ENCODE data around the gene NOTCH1. TPM values are rescaled to one million over a fixed set of nuclear protein-coding genes. Genes with fewer than 3 reads are reported as not detected.
A peak's percentile ranks its signal among the peaks of the same experiment; 100 is the strongest.

The NOTCH1 gene
- total RNA-seq, 1 experiment from 2014 or later, result 37.2 TPM

DNA sequence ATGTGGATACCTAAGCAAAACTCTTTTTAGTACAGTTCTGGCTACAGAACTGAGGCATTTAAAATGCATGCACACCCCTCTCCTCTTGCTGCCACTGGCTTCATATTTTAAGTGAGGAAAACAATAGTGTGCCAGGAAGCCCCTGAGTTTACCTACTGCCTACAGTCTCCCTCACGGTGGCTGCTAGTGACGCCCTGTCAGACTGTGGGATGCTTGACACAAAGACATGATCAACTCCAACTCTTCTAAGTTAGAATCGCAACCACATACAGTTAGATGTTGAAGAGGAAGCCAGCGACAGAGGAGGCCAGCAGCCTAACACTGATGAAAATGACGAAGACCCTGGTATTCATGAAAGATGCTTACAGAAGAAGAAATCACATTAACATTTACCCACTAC is 64.3 kb downstream of the NOTCH1 start:
- CTCF ChIA-PET, result no interaction called here
- TF ChIP-seq, protein P1, sequence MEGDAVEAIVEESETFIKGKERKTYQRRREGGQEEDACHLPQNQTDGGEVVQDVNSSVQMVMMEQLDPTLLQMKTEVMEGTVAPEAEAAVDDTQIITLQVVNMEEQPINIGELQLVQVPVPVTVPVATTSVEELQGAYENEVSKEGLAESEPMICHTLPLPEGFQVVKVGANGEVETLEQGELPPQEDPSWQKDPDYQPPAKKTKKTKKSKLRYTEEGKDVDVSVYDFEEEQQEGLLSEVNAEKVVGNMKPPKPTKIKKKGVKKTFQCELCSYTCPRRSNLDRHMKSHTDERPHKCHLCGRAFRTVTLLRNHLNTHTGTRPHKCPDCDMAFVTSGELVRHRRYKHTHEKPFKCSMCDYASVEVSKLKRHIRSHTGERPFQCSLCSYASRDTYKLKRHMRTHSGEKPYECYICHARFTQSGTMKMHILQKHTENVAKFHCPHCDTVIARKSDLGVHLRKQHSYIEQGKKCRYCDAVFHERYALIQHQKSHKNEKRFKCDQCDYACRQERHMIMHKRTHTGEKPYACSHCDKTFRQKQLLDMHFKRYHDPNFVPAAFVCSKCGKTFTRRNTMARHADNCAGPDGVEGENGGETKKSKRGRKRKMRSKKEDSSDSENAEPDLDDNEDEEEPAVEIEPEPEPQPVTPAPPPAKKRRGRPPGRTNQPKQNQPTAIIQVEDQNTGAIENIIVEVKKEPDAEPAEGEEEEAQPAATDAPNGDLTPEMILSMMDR (conservative IDR thresholded peaks at IDR 0.05; ENCODE audit: low read depth, low read length), result no peak
- no peak for TF ChIP-seq EZH2 (IDR thresholded peaks at IDR 0.05; ENCODE audit: borderline replicate concordance, low read depth, low read length, poor library complexity, severe bottlenecking)
- Histone ChIP-seq H3K4me1 (ENCODE audit: insufficient read depth, low read length, poor library complexity, severe bottlenecking) (peaks cover 17% of the 10 kb centered on the region), H3K27me3 (replicated peaks; ENCODE audit: insufficient read depth, low read depth, low read length, poor library complexity) (no peaks in the 10 kb centered on the region), H3K9me3 (ENCODE audit: low read depth, low read length, poor library complexity, severe bottlenecking) (no peaks in the 10 kb centered on the region), H3K36me3 (ENCODE audit: insufficient read depth, low read length, poor library complexity, severe bottlenecking) (peaks cover 11% of the 10 kb centered on the region), H3K4me3 (ENCODE audit: low read depth, low read length, poor library complexity, severe bottlenecking) (peak overlapping the region; percentile 86), H3K27ac (ENCODE audit: low read depth, low read length, poor library complexity, severe bottlenecking) (peak overlapping the region; percentile 94)
- no peak for DNase-seq (ENCODE audit: low spot score)
- intact Hi-C loops (cut with micrococcal nuclease; ENCODE audit: unreplicated experiment), result no loop called here
- BruUV-seq (replicated peaks), result no TSS peak
- POLR2A ChIA-PET (ENCODE audit: low non-redundant PET), result no interaction called here

DNA sequence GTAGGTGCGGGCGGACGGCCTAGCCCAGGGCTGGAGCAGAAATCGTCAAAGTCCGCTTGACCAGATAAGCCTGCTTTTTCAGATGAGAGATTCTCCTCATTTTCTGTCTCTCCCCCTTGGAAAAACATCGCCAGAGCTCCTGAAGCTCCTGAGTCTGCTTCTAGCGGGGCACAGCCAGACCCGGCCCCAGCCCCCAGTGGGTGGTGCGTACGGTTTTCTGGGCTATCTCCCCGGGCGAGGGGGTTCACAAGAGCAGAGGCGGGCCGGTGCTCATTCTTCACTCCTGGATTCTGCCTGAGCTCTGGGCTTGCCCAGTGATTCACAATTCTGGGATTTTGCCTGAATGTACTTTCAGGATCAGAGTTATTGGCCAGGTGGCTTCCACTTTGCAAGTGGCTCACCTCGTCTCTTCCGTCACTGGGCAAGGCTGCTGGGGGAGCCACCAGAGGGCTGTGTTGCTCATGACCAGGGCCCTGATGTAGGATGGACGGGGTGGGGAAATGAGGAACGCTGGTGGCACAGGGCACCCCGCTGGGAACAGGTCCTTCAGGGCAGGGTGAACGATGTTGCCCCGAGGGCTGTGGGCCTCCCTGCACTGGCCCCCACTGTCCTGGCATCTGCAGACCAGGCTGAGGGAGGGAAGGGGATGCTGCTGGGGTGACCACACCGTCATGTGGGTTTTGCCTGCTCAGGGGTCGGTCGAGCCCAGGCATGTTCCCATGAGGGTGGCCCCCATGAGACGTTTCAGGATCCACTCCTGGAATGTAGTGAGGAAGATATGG is 69.3 kb downstream of the NOTCH1 start:
- TF ChIP-seq EZH2 (IDR thresholded peaks at IDR 0.05; ENCODE audit: borderline replicate concordance, low read depth, low read length, poor library complexity, severe bottlenecking), result no peak
- TF ChIP-seq, protein P1 (conservative IDR thresholded peaks at IDR 0.05; ENCODE audit: low read depth, low read length), result no peak
- peaks cover 4% of the 10 kb centered on the region for H3K4me1 ChIP-seq (ENCODE audit: insufficient read depth, low read length, poor library complexity, severe bottlenecking)
- no peak overlapping the region for H3K4me3 ChIP-seq (ENCODE audit: low read depth, low read length, poor library complexity, severe bottlenecking)
- no peak overlapping the region for H3K27ac ChIP-seq (ENCODE audit: low read depth, low read length, poor library complexity, severe bottlenecking)
- BruUV-seq (replicated peaks), result no TSS peak
- POLR2A ChIA-PET (ENCODE audit: low non-redundant PET), result no interaction called here
- no peaks in the 10 kb centered on the region for H3K9me3 ChIP-seq (ENCODE audit: low read depth, low read length, poor library complexity, severe bottlenecking)
- H3K27me3 ChIP-seq (replicated peaks; ENCODE audit: insufficient read depth, low read depth, low read length, poor library complexity), result no peaks in the 10 kb centered on the region
- CTCF ChIA-PET, result no interaction called here
- DNase-seq (ENCODE audit: low spot score), result no peak
- peaks cover 59% of the 10 kb centered on the region for H3K36me3 ChIP-seq (ENCODE audit: insufficient read depth, low read length, poor library complexity, severe bottlenecking)
- intact Hi-C loops (cut with micrococcal nuclease; ENCODE audit: unreplicated experiment), result no loop called here

GRCh38 chr9:136474974-136475865 is 70.6 kb downstream of the NOTCH1 start:
- no peaks in the 10 kb centered on the region for H3K27me3 ChIP-seq (replicated peaks; ENCODE audit: insufficient read depth, low read depth, low read length, poor library complexity)
- TF ChIP-seq, protein P1 (conservative IDR thresholded peaks at IDR 0.05; ENCODE audit: low read depth, low read length), result no peak
- CTCF ChIA-PET, result no interaction called here
- H3K9me3 ChIP-seq (ENCODE audit: low read depth, low read length, poor library complexity, severe bottlenecking), result no peaks in the 10 kb centered on the region
- BruUV-seq (replicated peaks), result no TSS peak
- POLR2A ChIA-PET (ENCODE audit: low non-redundant PET), result no interaction called here
- no peaks in the 10 kb centered on the region for H3K4me1 ChIP-seq (ENCODE audit: insufficient read depth, low read length, poor library complexity, severe bottlenecking)
- peaks cover 71% of the 10 kb centered on the region for H3K36me3 ChIP-seq (ENCODE audit: insufficient read depth, low read length, poor library complexity, severe bottlenecking)
- intact Hi-C loops (cut with micrococcal nuclease; ENCODE audit: unreplicated experiment), result no loop called here
- H3K4me3 ChIP-seq (ENCODE audit: low read depth, low read length, poor library complexity, severe bottlenecking), result no peak overlapping the region
- DNase-seq (ENCODE audit: low spot score), result no peak
- H3K27ac ChIP-seq (ENCODE audit: low read depth, low read length, poor library complexity, severe bottlenecking), result no peak overlapping the region

All from A673 (cell line).